HG03066 (cell line): ENCODE results near the gene CCR9.

Source experiments
- ATAC-seq: cut with Tn5 transposase; IDR thresholded peaks from one replicate; pipeline ENCODE4 v1.9.1; 2021; ENCODE audit warnings: low read depth; ENCODE audit not compliant: unreplicated experiment

CCR9 gene

GRCh38 chr3:45871780-45872179 is 14.6 kb upstream of the CCR9 start:
- ATAC-seq = no peak

- ATAC-seq = no peak
Observed at GRCh38 chr3:45872569-45872968, 13.8 kb upstream of the CCR9 start.

GRCh38 chr3:45873036-45873435 is 13.3 kb upstream of the CCR9 start:
- no peak for ATAC-seq

- ATAC-seq = no peak
Observed at GRCh38 chr3:45873638-45874037, 12.7 kb upstream of the CCR9 start.

- ATAC-seq = no peak
Observed at GRCh38 chr3:45874677-45875346, 11.5 kb upstream of the CCR9 start.

- no peak for ATAC-seq
Observed at GRCh38 chr3:45878124-45878523, 8.2 kb upstream of the CCR9 start.

- no peak for ATAC-seq
Observed at GRCh38 chr3:45880725-45881077, 5.6 kb upstream of the CCR9 start.

- no peak for ATAC-seq
Observed at GRCh38 chr3:45881078-45882022, 5.0 kb upstream of the CCR9 start.

GRCh38 chr3:45884368-45885201 is 1.8 kb upstream of the CCR9 start:
- ATAC-seq = no peak

GRCh38 chr3:45887285-45887684 is 942 bp downstream of the CCR9 start:
- ATAC-seq = no peak

- ATAC-seq = no peak
Observed at GRCh38 chr3:45887759-45888511, 1.6 kb downstream of the CCR9 start.

- ATAC-seq = peak; percentile 54
Observed at GRCh38 chr3:45889337-45889736, 3.0 kb downstream of the CCR9 start.

- ATAC-seq = no peak
Observed at GRCh38 chr3:45890405-45890804, 4.1 kb downstream of the CCR9 start.

- ATAC-seq = no peak
Observed at GRCh38 chr3:45892161-45892560, 5.8 kb downstream of the CCR9 start.

GRCh38 chr3:45894015-45894414 is 7.7 kb downstream of the CCR9 start:
- ATAC-seq = no peak

- ATAC-seq = no peak
Observed at GRCh38 chr3:45895686-45896468, 9.5 kb downstream of the CCR9 start.

- ATAC-seq = no peak
Observed at GRCh38 chr3:45896956-45897355, 10.6 kb downstream of the CCR9 start.

- no peak for ATAC-seq
Observed at GRCh38 chr3:45904931-45905330, 18.6 kb downstream of the CCR9 start.

GRCh38 chr3:45905755-45906154 is 19.4 kb downstream of the CCR9 start:
- no peak for ATAC-seq
